ENCODE measurements around the gene NOC4L. TPM values are rescaled to one million over a fixed set of nuclear protein-coding genes. Genes with fewer than 3 reads are reported as not detected.

The NOC4L gene
- total RNA-seq, 2 donors from 2014 or later: 17.0 to 39.9 TPM

DNA sequence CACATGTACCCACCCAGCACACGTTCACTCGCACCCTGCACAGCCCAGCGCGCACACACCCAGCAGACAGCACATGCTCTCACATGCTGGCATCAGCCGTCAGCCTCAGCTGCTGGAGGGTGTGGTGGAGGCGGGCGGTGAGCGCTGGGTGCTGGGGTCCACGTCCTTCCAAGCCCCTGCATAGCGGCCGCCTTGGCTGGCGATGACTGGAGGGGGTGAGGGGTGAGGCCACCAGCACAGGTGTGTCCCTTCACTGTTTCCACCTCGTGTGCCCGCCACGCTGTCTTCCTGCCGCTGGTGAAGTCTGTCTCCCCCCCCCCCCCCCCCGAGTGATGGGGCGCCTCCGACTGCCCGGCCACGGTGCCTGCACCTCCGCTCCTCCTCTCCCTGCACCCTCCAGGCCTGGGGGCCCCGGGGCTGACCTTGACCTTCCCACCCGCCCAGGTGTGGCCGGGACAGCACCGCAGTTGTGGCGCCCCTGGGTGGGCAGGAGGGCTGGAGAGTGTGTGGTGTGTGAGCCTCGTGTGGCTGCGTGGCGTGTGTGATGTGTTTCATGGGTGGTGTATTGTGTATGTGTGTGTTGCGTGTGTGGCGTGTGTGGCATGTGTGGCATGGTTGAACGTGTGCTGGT is 37.4 kb downstream of the NOC4L start:
- no peak for ATAC-seq (replicated peaks)
- Mint-ChIP-seq H3K27ac (peak overlapping the region; percentile 5), H3K4me1 (peaks cover 21% of the 10 kb centered on the region), H3K4me3 (no peak overlapping the region), H3K9me3 (no peaks in the 10 kb centered on the region), H3K36me3 (ENCODE audit: low read depth) (no peaks in the 10 kb centered on the region), H3K27me3 (no peaks in the 10 kb centered on the region)

DNA sequence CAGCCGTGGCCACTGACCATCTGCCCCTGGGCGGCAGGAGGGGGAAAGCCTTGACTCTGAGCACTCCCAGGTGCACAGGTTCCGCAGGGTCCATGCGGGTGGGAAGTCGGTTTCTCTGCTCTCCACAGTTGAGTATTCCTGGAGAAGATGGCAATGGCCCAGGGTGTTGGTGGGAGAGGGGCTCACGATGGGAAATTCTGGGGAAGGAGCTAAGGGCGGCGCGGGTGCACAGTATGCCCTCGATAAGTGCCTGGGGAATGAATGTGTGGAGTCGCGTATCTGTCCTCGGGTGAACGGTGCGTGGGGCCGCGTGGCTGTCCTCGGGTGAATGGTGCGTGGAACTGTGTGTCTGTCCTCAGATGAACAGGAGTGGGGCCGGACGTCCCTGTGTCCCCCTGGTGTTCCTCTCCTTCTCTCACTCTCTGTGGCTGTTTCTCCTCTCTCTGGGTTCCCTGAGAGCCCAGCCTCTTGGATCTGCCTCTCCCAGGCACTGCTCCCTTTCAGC is 38.0 kb downstream of the NOC4L start:
- Mint-ChIP-seq H3K36me3 (ENCODE audit: low read depth) (no peaks in the 10 kb centered on the region), H3K27me3 (no peaks in the 10 kb centered on the region), H3K9me3 (no peaks in the 10 kb centered on the region), H3K27ac (no peak overlapping the region), H3K4me1 (peaks cover 21% of the 10 kb centered on the region), H3K4me3 (no peak overlapping the region)
- no peak for ATAC-seq (replicated peaks)

DNA sequence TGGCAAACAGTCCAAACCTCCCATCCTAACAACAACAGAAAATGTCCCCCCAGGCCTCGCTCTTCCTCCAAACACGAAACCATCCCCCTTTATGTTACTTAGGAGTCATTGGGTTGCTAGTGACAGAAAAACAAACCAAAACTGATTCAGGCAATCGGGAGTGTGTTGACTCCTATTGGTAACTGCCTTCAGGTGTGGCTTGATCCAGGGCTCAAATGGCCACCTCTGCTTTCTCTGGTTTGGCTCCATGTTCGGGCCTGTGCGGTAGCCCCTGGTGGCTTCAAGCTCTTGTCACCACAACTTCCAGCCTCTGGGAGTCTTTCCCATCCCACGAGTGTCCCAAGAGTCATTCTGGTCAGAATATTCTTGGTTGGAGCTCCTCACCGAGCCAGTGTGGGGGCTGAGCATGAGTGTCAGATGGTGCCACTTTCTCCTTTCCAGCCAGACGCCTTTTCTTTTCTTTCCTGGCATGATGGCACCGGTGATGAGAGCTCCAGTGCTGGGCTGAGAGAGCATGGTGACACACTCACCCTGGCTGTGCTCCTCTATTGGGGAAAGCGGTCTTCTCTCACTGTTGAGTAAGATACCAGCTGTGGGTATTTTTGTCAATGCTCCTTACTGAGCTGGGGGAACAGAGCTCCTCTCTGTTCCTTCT is 38.6 kb downstream of the NOC4L start:
- H3K4me3 Mint-ChIP-seq: no peak overlapping the region
- no peak for ATAC-seq (replicated peaks)
- no peaks in the 10 kb centered on the region for H3K9me3 Mint-ChIP-seq
- H3K27ac Mint-ChIP-seq: no peak overlapping the region
- no peaks in the 10 kb centered on the region for H3K36me3 Mint-ChIP-seq (ENCODE audit: low read depth)
- H3K27me3 Mint-ChIP-seq: no peaks in the 10 kb centered on the region
- H3K4me1 Mint-ChIP-seq: peaks cover 21% of the 10 kb centered on the region

DNA sequence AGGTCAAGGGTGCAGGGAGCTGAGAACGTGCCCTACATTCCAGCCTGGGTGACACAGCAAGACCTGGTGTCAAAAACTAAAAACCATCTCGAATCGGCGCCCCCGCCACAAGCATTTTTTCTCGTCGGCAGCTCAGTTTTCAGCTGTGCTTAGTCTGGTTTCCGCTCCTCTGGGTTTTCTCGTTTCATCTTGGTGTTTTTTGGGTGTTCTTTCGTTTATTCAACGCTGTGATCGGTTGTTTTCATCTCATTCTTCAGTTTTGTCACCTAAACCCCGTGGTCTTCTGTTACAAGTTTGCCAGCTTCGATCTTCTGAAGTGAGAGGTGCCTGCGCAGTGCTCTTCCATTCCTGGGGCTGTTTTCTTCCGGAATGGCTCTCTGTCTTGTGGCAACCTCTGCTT is 41.4 kb downstream of the NOC4L start:
- Mint-ChIP-seq H3K27me3 (no peaks in the 10 kb centered on the region), H3K27ac (peak overlapping the region; percentile 97), H3K9me3 (no peaks in the 10 kb centered on the region), H3K36me3 (ENCODE audit: low read depth) (no peaks in the 10 kb centered on the region), H3K4me1 (peaks cover 13% of the 10 kb centered on the region), H3K4me3 (peak overlapping the region; percentile 89)
- no peak for ATAC-seq (replicated peaks)

DNA sequence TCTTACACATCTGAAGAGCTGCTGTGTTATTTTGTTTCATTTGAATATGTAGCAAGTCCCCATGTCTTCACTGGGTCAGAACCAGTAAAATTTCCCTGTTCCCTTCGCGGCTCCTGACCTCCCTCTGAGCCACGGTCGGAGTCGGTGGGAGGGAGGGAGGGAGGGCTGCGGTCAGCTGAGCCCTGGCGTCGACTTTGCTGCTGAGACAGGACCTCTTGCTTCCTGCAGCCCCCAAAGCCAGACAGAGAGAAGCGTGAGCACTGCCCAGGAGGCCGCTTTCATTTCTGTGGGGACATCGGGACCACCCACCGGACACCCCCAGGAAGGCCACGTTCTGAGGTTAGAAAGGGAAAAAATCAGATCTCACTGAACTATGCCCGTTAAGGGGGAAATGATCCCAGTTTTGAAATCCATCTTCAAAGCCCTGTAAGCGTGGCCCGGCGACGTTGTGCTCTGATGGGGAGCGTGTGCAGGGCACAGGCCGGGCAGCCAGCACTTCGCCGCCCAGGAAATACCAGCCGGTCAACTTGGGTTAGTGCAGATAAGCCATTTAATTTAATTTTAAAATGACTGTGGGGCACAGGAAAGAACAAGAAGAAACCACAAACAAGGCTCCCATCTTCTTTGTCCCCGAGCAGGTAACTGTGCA is 42.1 kb downstream of the NOC4L start:
- Mint-ChIP-seq H3K36me3 (ENCODE audit: low read depth) (no peaks in the 10 kb centered on the region), H3K9me3 (no peaks in the 10 kb centered on the region), H3K27ac (peak overlapping the region; percentile 97), H3K27me3 (no peaks in the 10 kb centered on the region), H3K4me3 (peak overlapping the region; percentile 89), H3K4me1 (peaks cover 8% of the 10 kb centered on the region)
- no peak for ATAC-seq (replicated peaks)

DNA sequence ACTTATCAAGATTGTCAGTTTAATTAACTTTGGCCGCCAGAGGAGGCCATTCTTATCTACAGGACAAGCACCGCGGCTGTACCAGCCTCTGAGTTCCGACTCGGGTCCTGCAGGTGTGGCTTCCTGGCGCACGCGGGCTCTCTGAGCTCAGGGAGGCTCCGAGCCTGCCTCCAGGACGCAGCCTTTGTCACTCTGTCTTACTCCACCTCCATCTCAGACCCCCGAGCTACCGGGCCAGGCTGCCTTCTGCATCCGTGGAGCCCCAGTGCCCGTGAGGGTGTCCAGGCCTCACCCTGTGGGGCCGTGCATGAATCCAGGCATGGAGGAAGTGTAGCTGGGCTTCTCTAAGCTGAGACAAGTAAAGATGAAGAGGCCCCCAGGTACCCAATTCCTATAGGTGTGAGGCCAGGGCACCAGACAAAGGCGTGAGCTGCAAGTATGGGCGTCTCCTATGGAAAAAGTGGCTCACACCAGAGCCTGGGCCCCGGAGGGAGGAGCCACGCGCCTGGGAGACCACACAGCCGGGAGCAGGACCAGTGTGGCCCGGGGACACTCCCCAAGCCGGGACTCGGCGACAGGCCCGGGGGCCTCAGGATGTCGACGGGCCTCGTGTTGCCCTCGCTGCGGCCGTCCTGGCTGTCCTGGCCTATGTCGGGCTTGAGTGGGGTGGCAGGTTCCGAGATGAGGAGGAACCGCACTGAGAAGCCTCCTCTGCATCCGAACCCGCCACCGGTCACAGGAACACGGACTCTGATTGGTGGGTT is 42.8 kb downstream of the NOC4L start:
- H3K36me3 Mint-ChIP-seq (ENCODE audit: low read depth): no peaks in the 10 kb centered on the region
- peak overlapping the region; percentile 89 for H3K4me3 Mint-ChIP-seq
- ATAC-seq (replicated peaks): no peak
- H3K27me3 Mint-ChIP-seq: no peaks in the 10 kb centered on the region
- H3K4me1 Mint-ChIP-seq: peaks cover 7% of the 10 kb centered on the region
- no peaks in the 10 kb centered on the region for H3K9me3 Mint-ChIP-seq
- H3K27ac Mint-ChIP-seq: peak overlapping the region; percentile 97

DNA sequence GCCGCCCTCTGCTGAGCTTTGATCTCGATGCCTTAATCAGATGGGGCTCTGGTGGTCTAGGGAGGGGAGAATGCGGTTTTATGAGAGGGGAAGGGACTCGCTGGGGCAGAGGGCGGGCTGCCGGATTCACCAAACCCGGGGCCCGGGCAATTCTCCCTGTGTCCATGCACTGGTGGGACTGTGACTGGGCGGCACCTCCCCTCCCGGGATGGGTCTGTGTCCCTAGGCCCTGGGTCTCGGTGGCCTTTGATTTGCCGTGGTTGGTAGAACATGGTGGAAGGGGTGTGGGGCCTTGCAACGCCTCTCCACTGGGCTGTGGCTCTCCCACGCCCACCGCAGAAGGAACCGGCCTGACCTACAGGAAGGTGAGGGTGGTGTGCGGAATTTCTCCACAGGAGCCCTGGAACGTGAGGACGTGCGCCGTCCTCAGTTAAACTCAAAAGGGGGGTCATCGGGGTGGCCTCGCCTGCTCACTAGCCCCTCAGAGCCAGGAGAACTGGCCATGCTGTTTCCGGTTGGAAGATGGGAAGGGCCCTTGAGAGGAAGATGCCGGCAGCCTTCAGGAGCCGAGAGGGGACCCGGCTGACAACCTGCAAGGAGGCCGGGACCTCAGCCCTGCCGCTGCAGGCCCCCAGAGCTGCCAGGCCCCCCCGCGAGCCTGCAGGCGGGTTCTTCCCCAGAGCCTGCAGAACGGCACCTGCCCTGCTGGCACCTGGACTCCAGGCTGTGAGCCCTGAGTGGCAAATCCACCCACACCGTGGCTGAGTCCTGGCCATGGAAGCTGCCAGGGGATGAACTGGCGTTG is 43.6 kb downstream of the NOC4L start:
- peaks cover 7% of the 10 kb centered on the region for H3K4me1 Mint-ChIP-seq
- no peak overlapping the region for H3K27ac Mint-ChIP-seq
- no peaks in the 10 kb centered on the region for H3K27me3 Mint-ChIP-seq
- H3K36me3 Mint-ChIP-seq (ENCODE audit: low read depth): no peaks in the 10 kb centered on the region
- H3K9me3 Mint-ChIP-seq: no peaks in the 10 kb centered on the region
- H3K4me3 Mint-ChIP-seq: peak overlapping the region; percentile 89
- ATAC-seq (replicated peaks): no peak

DNA sequence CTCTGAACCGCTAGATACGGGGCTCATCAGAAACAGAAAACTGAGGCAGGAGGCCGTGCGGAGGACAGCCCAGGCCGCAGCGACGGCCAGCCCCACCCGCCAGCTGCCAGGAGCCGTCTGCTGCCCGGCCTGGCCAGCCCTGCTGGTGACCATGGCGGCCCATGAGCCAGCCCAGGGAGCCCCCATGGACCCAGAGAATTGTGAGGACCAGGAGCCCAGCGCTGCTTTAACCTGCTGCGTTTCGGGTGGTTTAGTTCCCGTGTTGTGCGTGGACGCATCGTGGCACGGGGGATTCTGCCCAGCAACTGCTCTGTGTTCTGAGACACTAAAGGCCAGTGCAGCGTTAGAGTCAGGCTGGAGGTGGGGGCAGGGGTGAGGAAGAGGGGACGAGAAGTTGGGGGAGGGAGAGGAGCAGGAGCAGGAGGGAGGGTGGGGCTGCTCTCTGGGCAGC is 44.2 kb downstream of the NOC4L start:
- Mint-ChIP-seq H3K36me3 (ENCODE audit: low read depth) (no peaks in the 10 kb centered on the region), H3K27ac (no peak overlapping the region), H3K27me3 (no peaks in the 10 kb centered on the region), H3K4me1 (peaks cover 7% of the 10 kb centered on the region), H3K9me3 (peaks cover 2% of the 10 kb centered on the region), H3K4me3 (peak overlapping the region; percentile 89)
- ATAC-seq (replicated peaks): no peak

DNA sequence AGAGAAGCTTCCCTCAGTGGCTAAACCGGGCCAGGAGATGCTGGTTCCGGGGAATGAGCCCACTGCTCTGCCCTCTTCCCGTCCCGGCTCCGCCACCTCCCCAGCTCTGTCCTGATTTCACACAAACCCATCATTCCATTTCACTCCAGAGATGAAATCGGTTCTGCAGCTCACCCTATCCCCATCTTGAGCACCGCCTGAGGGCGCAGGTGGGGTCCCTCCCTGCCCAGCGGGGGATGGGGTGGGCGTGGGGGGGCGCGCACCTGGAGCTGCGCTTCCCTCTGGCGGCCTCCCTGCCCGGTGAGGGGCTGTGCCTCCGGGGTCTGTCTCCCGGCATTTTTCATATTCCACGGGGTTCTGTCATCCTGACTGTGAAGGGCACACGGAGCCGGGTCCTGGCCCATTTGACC is 44.7 kb downstream of the NOC4L start:
- Mint-ChIP-seq H3K27me3 (no peaks in the 10 kb centered on the region), H3K4me1 (peaks cover 7% of the 10 kb centered on the region), H3K9me3 (peaks cover 3% of the 10 kb centered on the region), H3K27ac (peak overlapping the region; percentile 82), H3K36me3 (ENCODE audit: low read depth) (no peaks in the 10 kb centered on the region), H3K4me3 (peak overlapping the region; percentile 89)
- no peak for ATAC-seq (replicated peaks)

DNA sequence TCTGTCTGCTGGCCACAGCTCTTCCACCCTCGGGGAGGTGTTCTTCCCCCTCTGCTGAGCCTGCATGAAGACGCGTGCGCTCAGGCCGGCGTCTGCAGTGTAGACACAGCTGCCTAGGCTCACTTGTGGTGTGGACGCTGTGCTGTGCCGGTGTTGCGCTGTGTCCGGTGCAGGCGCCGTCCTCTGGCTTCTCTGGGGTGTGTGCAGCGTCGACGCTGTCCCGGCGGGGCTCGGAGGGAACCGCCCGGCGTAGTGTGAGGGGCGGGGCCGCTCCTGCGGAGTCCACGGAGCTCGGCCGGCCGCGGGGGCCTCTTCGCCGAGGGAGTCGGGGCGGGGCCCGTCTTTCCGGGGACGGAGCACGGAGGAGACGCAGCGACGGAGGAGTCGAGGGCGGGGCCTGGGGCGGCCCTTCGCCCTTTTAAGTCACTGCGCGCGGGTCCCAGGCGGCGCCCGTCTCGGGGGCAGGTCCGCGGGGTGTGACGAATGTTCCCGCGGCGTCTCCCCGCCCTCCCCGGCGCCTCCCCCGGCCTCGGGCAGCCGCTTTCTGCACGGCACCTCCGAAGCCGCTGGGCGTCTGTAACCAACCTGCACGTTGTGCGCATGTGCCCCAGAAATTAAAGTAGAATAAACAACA is 45.2 kb downstream of the NOC4L start:
- H3K27me3 Mint-ChIP-seq: no peaks in the 10 kb centered on the region
- peaks cover 7% of the 10 kb centered on the region for H3K4me1 Mint-ChIP-seq
- H3K4me3 Mint-ChIP-seq: peak overlapping the region; percentile 89
- peaks cover 7% of the 10 kb centered on the region for H3K9me3 Mint-ChIP-seq
- peak overlapping the region; percentile 82 for H3K27ac Mint-ChIP-seq
- ATAC-seq (replicated peaks): peak; percentile 95
- H3K36me3 Mint-ChIP-seq (ENCODE audit: low read depth): no peaks in the 10 kb centered on the region

DNA sequence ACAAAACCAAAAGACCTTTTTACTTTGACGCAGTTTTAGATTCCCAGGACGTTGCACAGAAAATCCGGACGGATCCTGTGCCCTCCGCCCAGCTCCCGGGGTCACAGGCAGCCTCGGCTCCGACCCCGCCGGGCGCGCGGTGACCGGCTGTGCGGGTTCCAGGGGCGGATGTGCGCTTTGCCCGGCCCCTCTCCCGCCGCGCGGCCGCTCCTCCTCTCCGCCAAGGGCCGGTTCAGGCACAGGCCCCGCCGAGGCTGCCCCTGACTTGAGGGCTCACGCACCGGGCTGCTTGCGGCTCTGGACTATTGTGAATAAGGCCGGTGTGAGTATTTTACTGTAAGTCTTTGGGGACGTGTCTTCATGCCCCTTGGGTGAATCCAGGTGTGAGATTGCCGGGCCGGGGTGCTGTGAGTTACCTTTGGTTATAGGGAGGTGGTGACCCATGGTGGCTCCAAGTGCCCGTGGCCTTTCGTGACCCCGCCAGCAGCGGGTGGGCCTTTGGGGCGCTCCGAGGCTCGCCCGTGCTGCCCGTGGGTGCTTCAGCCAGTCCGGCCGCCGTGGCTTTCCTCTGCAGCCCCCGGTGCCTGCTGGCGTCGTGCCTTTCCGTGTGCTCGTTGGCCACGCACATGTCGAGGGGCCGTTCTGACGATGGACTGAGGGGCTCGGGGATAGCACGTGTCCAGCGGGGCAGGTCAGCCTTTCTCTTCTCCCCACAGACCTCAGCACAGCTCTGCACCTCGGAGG is 45.9 kb downstream of the NOC4L start:
- H3K4me3 Mint-ChIP-seq: peak overlapping the region; percentile 89
- peak; percentile 18 for ATAC-seq (replicated peaks)
- H3K4me1 Mint-ChIP-seq: peaks cover 7% of the 10 kb centered on the region
- peak overlapping the region; percentile 82 for H3K27ac Mint-ChIP-seq
- H3K27me3 Mint-ChIP-seq: no peaks in the 10 kb centered on the region
- H3K36me3 Mint-ChIP-seq (ENCODE audit: low read depth): no peaks in the 10 kb centered on the region
- peaks cover 7% of the 10 kb centered on the region for H3K9me3 Mint-ChIP-seq

DNA sequence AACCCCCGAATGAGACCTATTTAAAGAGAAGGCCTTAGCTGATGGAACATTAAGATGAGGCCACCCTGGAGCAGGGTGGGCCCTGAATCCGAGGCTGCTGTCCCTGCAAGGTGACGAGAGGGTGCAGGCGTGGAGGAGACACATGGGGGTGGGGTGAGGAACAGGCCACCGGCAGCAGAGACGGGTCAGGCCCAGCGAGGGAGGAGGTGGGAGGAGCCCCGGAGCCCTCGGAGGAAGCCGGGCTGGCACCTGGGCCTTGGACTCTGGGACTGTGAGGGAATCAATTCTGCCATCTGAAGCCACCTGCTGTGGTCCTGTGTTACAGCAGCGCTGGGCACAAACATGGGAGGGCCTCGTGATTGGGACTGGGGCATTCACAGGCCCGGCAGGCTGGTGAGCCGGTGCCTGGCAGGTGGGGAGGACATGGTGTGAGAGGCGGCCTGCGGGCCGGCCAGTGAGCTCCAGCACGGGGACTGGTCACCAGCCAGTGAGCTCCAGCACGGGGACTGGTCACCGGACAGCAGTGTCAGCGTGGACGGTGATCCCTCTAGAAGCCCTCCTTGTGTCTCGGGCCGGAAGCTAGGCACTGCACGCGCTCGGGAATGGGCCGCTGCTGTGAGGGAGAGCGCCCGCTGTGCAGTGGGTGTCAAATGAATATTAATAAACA is 46.7 kb downstream of the NOC4L start:
- H3K4me3 Mint-ChIP-seq: peak overlapping the region; percentile 89
- peaks cover 7% of the 10 kb centered on the region for H3K9me3 Mint-ChIP-seq
- peaks cover 2% of the 10 kb centered on the region for H3K4me1 Mint-ChIP-seq
- no peak overlapping the region for H3K27ac Mint-ChIP-seq
- H3K27me3 Mint-ChIP-seq: no peaks in the 10 kb centered on the region
- ATAC-seq (replicated peaks): no peak
- no peaks in the 10 kb centered on the region for H3K36me3 Mint-ChIP-seq (ENCODE audit: low read depth)

Measured in activated T-helper 17 cell treated with anti-CD3 and anti-CD28 coated beads, Interleukin-2, amount 50 U/mL, for 72 hours (primary cell).